K562 (cell line): ENCODE measurements around the gene COA4. TPM values are rescaled to one million over a fixed set of nuclear protein-coding genes. Genes with fewer than 3 reads are reported as not detected.

Experiments used
- BCOR ChIP-seq: fragments of 450-650 bp; IDR thresholded peaks from 2 replicates; pipeline ENCODE4 v1.6.1; 2016
- CBFB ChIP-seq: sonication (generic); formaldehyde crosslinking; IDR thresholded peaks from 2 replicates; pipeline ENCODE4 v1.4.0; 2020; ENCODE audit warnings: mild to moderate bottlenecking, missing genetic modification reagents
- DPF2 ChIP-seq: fragments of 450-650 bp; IDR thresholded peaks from 2 replicates; pipeline ENCODE4 v1.6.1; 2016
- EHMT2 ChIP-seq: fragments of 450-650 bp; IDR thresholded peaks from 2 replicates; pipeline ENCODE4 v1.6.1; 2018; ENCODE audit warnings: antibody characterized with exemption
- FOXA3 ChIP-seq, 2 experiments: fragments of 450-650 bp in 1 of 2; sonication (generic) in 1 of 2; formaldehyde crosslinking; IDR thresholded peaks in 1 of 2; conservative IDR thresholded peaks in 1 of 2; 2 replicates each; pipeline versions ENCODE4 v1.4.0 to v1.8.0; 2020 to 2022; ENCODE audit warnings: mild to moderate bottlenecking in 2 of 2, missing genetic modification reagents in 1 of 2
- KAT7 ChIP-seq: sonication (generic); formaldehyde crosslinking; IDR thresholded peaks from 2 replicates; pipeline ENCODE4 v1.8.0; 2022; ENCODE audit warnings: missing genetic modification reagents, mild to moderate bottlenecking, borderline replicate concordance
- MEF2D ChIP-seq: conservative IDR thresholded peaks from 2 replicates; pipeline ENCODE4 v1.6.1; 2016; ENCODE audit warnings: low read depth, missing genetic modification characterization, missing compliant biosample characterization
- NR3C1 ChIP-seq: sonication (generic); formaldehyde crosslinking; IDR thresholded peaks from 2 replicates; pipeline ENCODE4 v1.8.1; 2022; ENCODE audit warnings: missing genetic modification reagents
- SPI1 ChIP-seq: IDR thresholded peaks from 2 replicates; pipeline ENCODE4 v1.6.1; 2011; ENCODE audit warnings: low read depth, low read length, control low read depth, borderline replicate concordance
- YBX1 ChIP-seq: fragments of 450-650 bp; IDR thresholded peaks from 2 replicates; pipeline ENCODE4 v1.7.1; 2016; ENCODE audit warnings: mild to moderate bottlenecking
- ZNF586 ChIP-seq: fragments of 450-650 bp; formaldehyde crosslinking; conservative IDR thresholded peaks from 2 replicates; pipeline ENCODE4 v1.4.0; 2020; ENCODE audit warnings: mild to moderate bottlenecking, moderate library complexity
- ZNF644 ChIP-seq: fragments of 200-800 bp; sonication (Bioruptor generic); IDR thresholded peaks from 2 replicates; pipeline ENCODE4 v1.6.1; 2016; ENCODE audit warnings: low read depth, missing genetic modification characterization, missing compliant biosample characterization
- ZNF696 ChIP-seq: fragments of 250-450 bp; sonication (Bioruptor Pico); conservative IDR thresholded peaks from 2 replicates; pipeline ENCODE4 v1.4.0; 2020; ENCODE audit warnings: mild to moderate bottlenecking, moderate library complexity
- ZNF764 ChIP-seq: fragments of 250-450 bp; sonication (Bioruptor Pico); IDR thresholded peaks from 2 replicates; pipeline ENCODE4 v1.4.0; 2020; ENCODE audit warnings: low read depth, mild to moderate bottlenecking, moderate library complexity
- polyA plus RNA-seq, 8 experiments: library from polyadenylated mRNA; depleted of rRNA in 4 of 8; stranded (reverse) in 5 of 8; unstranded in 3 of 8; fragments of >200 nt; fragmentation: Nextera tagmentation in 2 of 8; fragmentation: Illumina TruSeq in 1 of 8; extraction: Ambion mirVana in 2 of 8; extraction: Trizol in 1 of 8; gene quantifications; 2 replicates each; pipeline versions ENCODE4 v1.2.1 to v1.2.3, GENCODE V29; 2011 to 2014; ENCODE audit warnings: inconsistent platforms in 1 of 8, missing spikeins in 1 of 8
- total RNA-seq, 7 experiments: library from RNA; depleted of rRNA in 6 of 7; stranded (reverse); fragments of >200 nt in 6 of 7; fragmentation: Illumina TruSeq in 2 of 7; extraction: Trizol in 2 of 7; gene quantifications; 2 replicates each; pipeline versions ENCODE4 v1.2.1 to v1.2.3, GENCODE V29; 2011 to 2021; ENCODE audit warnings: low replicate concordance in 1 of 7
- TF ChIP-seq, protein P1 (sequence below): fragments of 200-800 bp; sonication (Bioruptor generic); IDR thresholded peaks from 2 replicates; pipeline ENCODE4 v1.6.1; 2017; ENCODE audit warnings: missing genetic modification characterization, missing compliant biosample characterization
- TF ChIP-seq, protein P2 (sequence below): fragments of 450-650 bp; IDR thresholded peaks from 2 replicates; pipeline ENCODE4 v1.6.1; 2016
- TF ChIP-seq, protein P3 (sequence below): fragments of 250-450 bp; sonication (Bioruptor Pico); IDR thresholded peaks from 2 replicates; pipeline ENCODE4 v1.5.0; 2020; ENCODE audit warnings: mild to moderate bottlenecking
- TF ChIP-seq, protein P4 (sequence below): fragments of 250-450 bp; sonication (Bioruptor Pico); IDR thresholded peaks from 2 replicates; pipeline ENCODE4 v1.4.0; 2020; ENCODE audit warnings: mild to moderate bottlenecking

COA4 gene
- total and polyA plus RNA-seq, 9 of the 15 experiments (the other 6 are each of a cell fraction or from before 2014, with no cell fraction given): 108 to 255 (median 152) TPM

DNA sequence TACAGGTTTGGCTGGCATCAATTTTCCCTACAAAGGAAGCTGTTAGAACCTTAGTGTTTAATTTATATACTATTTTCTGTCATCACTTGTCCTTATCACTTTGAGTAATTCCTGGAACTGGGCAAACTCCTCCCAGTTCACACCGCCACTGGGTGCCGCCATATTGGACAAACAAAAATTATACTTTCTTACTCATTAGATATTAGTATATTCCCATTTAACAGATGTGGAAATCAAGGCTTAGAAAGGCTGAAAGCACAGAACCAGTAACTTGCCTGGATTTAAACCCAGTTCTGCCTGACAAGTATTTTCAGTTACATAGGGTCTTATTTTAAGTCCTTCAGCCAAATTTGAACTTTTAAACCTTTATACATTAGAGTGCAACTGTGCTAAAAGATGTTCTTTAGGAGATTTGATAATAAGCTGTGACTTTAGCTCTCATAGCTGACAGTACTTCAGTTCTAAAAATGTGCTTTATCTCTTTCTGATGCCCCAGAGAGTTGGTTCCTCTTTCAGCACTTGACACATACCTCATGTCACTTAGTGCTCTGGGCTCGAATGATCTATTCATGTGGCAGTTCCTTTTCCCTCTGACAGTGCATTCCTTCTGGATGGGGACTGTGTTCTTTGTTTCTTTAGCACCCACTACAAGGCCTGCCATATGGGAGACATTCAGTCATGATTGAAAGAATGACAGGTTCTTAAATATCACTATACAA lies 25.4 kb downstream of the COA4 start (continued):
- TF ChIP-seq NR3C1 (CRISPR knock-in tag) (no peak), CBFB (CRISPR knock-in tag) (no peak), KAT7 (CRISPR knock-in tag) (0 out of 2 replicates have a peak, but pooled peaks have one; percentile 39), ZNF764 (CRISPR knock-in tag) (no peak), EHMT2 (no peak), FOXA3 (CRISPR knock-in tag; conservative IDR thresholded peaks at IDR 0.05 in 1 of 2, IDR thresholded peaks at IDR 0.05 in 1 of 2) (0 out of 4 replicates have a peak, but pooled peaks of 1 of the 2 experiments have one; percentile 27), ZNF586 (CRISPR knock-in tag) (no peak), MEF2D (0 out of 2 replicates have a peak, but pooled peaks have one; percentile 50), DPF2 (0 out of 2 replicates have a peak, but pooled peaks have one; percentile 41), ZNF644 (0 out of 2 replicates have a peak, but pooled peaks have one; percentile 25), SPI1 (peak; percentile 72; the same call in 1 of the 2 replicates), ZNF696 (CRISPR knock-in tag) (no peak), BCOR (peak; percentile 96), YBX1 (no peak)
- TF ChIP-seq, protein P1, sequence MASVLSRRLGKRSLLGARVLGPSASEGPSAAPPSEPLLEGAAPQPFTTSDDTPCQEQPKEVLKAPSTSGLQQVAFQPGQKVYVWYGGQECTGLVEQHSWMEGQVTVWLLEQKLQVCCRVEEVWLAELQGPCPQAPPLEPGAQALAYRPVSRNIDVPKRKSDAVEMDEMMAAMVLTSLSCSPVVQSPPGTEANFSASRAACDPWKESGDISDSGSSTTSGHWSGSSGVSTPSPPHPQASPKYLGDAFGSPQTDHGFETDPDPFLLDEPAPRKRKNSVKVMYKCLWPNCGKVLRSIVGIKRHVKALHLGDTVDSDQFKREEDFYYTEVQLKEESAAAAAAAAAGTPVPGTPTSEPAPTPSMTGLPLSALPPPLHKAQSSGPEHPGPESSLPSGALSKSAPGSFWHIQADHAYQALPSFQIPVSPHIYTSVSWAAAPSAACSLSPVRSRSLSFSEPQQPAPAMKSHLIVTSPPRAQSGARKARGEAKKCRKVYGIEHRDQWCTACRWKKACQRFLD (CRISPR knock-in tag): 0 out of 2 replicates have a peak, but pooled peaks have one; percentile 19
- TF ChIP-seq, protein P2, sequence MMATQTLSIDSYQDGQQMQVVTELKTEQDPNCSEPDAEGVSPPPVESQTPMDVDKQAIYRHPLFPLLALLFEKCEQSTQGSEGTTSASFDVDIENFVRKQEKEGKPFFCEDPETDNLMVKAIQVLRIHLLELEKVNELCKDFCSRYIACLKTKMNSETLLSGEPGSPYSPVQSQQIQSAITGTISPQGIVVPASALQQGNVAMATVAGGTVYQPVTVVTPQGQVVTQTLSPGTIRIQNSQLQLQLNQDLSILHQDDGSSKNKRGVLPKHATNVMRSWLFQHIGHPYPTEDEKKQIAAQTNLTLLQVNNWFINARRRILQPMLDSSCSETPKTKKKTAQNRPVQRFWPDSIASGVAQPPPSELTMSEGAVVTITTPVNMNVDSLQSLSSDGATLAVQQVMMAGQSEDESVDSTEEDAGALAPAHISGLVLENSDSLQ: peak; percentile 67
- TF ChIP-seq, protein P3, sequence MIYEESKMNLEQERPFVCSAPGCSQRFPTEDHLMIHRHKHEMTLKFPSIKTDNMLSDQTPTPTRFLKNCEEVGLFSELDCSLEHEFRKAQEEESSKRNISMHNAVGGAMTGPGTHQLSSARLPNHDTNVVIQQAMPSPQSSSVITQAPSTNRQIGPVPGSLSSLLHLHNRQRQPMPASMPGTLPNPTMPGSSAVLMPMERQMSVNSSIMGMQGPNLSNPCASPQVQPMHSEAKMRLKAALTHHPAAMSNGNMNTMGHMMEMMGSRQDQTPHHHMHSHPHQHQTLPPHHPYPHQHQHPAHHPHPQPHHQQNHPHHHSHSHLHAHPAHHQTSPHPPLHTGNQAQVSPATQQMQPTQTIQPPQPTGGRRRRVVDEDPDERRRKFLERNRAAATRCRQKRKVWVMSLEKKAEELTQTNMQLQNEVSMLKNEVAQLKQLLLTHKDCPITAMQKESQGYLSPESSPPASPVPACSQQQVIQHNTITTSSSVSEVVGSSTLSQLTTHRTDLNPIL: no peak
- TF ChIP-seq, protein P4, sequence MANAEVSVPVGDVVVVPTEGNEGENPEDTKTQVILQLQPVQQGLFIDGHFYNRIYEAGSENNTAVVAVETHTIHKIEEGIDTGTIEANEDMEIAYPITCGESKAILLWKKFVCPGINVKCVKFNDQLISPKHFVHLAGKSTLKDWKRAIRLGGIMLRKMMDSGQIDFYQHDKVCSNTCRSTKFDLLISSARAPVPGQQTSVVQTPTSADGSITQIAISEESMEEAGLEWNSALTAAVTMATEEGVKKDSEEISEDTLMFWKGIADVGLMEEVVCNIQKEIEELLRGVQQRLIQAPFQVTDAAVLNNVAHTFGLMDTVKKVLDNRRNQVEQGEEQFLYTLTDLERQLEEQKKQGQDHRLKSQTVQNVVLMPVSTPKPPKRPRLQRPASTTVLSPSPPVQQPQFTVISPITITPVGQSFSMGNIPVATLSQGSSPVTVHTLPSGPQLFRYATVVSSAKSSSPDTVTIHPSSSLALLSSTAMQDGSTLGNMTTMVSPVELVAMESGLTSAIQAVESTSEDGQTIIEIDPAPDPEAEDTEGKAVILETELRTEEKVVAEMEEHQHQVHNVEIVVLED (CRISPR knock-in tag): no peak
